Activated T-helper 9 cell treated with anti-CD3 and anti-CD28 coated beads, Interleukin-2, amount 50 U/mL, for 16 hours (primary cell): Measurements from ENCODE around the gene HCK.
"Not testable (repeated sequence)": the region's sequence is repeated elsewhere in the genome, so short reads cannot be mapped to it uniquely, and the experiment has no call there.

Experiments used
- DNase-seq: peaks from one replicate; pipeline ENCODE4 v3.0.0-alpha.2; 2020; ENCODE audit warnings: low read depth

Gene HCK

DNA sequence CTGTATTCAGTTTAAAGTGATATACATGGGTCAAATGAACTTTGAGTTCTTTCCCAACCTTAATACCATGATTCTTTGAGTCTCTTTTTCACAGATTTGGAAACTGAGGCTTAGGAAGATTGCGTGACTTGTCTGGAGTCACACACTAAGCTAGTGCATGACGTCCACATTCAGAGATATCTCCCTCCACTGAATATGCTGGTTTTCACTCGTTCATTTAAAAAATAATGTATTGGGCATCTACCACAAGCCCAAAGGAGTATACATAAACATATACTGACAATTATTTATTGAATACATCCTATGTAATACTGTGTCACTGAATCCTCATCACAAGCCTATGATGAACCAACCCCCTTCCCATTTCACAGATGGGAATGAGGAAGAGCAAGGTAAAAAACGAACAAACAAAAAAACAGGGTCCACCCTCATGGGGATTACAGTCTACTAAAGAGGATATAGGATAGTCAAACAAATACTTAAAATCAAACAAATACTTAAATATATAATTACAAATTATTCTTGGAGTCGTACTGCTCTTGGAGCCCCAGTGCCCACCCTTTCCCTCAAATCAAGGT, 56.9 kb downstream of the HCK start:
- no peak for DNase-seq

DNA sequence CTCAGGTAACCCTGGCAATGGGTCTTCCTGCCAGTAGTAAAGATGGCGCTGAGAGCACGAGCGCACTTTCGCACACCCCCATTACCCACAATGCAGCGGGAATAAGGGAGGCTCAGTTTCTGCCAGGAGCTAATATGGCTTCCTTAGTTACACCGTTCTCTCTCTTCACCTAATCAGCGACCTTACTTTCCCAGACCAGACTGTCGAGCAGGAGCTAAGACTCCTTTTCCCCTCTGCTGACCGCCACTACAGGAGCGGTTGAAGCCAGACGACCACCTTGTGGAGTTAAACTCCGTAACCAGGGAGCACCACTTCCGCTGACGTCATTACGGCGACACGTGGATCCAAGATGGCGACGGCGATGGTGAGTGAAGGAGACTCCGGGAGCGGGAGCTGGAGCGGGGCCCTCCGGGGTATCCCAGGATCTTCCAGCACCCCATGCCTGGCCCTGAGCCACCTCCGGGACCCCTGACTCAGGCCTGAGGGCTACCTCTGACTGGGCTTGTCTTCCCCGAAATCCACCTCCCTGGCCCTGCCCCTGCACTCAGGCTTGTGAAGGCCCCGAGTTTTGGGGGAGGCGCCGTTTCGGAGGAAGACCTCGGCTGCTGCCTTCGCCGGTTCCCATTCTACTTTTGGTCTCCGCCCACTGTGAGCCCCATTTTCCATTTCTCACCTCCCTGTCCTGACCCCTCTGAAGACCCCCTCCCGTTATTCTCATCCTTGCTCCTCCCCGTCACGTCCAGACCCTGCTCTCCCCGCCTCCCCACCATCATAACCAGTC, 57.5 kb downstream of the HCK start, which contains the start of gene TM9SF4:
Gene TM9SF4, plus strand, starts transcription at position 323 of the 781 bp plus-strand sequence. Its CDS starts 27 bp downstream, at position 350.
- peak; percentile 78 for DNase-seq

DNA sequence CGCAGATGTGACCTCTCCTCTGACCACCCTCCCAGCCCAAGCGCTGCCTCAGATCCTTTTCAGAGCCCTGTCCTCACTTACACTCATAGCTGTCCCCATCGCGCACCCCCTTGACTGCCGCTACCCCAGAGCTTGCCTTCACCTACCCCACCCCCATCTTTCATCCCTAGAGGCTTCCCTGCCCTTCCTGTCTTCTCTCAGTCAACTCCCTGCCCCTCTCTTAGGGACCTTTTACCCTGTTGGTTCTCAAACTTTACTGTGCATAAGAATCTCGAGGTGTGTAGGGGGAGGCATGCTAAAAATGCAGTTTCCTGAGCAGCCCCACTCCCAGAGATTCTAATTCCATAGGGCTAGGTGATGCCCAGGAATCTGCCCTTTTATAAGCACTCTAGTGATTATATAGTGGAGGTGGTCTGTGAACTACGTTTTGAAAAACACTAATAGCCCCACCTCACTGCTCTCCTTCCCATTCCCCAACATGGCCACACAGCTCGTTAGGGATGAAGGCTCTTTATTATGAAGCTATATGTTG, 58.2 kb downstream of the HCK start:
- no peak for DNase-seq

DNA sequence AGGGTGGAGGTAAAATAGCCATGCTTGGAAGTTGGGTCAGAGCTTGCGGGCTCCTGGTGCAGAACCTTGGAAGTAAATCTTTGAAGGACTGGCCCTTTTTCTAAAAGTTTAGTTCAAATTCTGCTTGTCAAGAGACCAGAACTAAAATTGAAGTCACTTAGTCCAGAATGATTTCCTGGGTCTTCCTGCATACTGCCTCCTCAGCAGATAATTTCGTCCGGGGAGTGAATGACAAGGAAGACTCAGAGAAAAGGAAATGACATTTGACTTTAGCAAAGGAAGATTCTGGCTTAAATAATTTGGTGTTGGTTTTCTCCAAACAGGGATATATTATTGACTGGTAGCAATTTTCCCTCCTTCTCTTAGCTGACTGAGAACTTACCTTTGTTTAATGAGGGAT, 58.7 kb downstream of the HCK start:
- DNase-seq = no peak

DNA sequence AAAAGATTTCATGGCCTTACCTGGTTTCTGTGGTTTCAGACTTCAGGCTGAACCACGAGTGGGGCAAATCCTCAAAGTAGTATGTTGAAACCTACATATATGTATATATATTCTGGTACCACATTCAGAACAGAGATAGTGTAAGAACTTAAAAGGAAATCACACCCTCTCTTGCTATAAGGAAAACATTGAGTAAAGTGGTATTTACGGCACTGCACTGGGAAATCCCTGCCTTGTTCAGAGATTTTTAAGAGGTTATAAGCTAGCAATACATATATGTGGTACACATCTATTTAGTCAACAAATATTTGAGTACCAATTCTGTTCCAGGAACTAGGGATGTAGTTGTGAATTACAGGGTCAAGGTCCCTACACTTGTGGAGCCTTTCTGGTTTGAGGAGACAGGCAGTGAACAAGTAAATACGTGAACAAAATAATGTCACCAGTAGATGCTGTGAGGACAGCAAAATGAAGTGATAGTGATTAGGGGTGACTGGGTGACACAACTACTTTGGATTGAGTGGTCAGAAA, 59.2 kb downstream of the HCK start:
- DNase-seq = no peak

DNA sequence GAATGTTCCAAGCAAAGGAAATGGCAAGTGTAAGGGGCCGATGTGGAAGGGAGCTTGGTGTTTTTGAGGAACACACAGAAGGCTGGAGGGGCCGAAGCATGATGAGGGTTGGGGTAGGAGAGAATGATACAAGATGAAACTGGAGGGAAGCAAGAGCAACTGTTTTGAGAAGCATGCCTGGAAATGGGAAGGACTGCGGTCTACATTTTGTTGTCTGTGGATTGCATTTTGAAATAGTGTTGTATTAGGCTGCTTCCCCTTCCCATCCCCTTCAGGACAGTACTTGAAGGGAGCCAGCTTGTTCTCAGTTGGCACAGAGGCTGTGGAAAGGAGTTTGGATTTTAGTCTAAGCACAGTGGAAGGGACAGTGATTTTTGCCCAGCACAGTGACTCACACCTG, 59.7 kb downstream of the HCK start:
- no peak for DNase-seq

DNA sequence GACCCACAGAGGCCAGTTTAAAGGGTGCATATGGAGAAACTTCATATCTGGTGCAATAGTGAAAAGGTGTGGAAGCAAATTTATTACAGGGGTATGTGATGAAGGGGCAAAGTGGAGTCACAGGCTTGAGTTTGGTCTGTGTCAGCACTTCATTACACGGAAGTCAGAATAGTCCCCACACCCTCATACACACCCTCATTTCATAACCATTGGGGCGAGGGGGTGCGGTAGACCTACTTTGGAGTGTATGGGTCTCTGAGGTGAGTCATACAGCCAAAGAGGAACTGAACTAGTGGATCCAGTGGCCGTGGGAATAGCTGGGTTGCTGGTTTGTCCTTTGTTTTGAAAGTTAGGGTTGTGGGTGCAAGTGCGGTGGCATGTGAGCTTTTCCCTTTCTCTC, 60.8 kb downstream of the HCK start:
- DNase-seq = no peak

DNA sequence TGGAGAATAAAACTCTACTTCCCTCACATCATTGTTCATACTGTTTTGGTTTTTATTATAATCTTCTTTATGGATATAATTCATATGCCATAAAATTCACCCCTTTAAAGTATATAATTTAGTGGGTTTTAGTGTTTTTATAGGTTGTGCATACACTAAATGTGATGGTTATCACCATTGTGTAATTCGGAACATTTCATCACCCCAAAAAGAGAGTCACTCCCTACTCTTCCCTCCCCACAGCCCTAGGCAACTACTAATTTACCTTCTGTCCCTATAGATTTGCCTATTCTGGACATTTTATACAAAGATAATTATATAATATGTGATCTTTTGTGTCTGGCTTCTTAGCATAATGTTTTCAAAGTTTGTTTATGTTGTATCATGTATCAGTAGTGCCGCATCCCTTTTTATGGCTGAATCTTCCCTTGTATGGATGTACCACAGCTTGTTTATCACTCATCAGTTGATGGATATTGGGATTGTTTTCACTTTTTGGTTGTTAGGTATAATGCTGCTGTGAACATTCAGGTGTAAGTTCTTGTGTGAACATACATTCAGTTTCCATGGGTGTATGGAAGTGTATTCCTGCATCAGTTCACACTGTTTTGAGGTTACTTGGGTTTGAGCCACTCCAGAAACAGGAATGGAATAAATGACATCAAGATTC, 61.7 kb downstream of the HCK start:
- no peak for DNase-seq

DNA sequence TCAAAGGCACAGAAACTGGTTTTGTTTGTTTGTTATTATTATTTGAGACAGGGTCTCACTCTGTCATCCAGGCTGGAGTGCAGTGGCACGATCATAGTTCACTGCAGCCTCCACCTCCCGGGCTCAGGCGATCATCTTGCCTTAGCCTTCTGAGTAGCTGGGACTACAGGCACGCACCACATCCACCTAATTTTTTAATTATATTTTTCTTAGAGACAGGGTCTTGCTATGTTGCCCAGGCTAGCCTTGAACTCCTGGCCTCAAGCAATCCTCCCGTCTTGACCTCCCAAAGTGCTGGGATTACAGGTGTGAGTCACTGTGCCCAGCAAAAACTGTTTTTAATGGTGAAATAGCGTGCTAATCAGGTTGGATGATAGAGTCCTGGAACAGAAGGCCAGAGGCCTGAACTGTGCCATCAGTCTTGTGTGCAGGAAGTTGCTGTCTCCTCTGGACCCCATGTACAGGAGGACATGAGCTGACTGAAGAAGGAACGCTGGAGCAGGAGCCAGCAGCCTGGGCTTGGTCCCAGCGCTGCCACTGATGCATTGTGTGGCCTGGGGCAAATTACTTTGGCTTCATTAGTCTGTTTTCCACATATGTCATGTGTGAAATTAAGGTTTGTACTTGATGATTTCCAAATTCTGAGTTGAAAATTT, 62.4 kb downstream of the HCK start:
- DNase-seq = no peak

DNA sequence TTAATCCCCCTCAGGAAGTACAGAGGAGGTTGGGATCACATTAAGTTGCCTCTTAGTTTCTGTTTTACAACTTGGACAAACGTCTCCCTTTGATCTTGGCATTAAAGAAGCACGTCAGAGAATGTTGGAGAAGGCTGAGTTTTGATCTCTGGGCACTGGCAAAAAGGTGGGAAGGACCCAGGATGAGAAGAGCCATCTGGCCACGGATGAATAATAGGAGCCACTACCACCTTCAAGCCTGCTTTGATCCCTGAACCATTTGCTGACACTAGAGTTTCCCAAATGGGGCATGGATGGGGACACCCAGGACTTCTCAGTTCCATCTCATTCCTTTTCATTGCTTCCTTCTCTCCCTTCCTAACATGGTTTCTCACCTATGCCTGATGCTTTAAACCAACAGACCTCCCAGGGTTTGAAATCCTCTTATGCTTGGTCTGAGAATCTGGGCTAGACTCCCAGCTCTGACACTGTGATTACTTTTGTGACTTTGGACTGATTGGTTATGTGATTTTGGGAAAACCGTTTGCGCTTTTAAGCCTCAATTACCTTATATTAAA, 63.2 kb downstream of the HCK start:
- DNase-seq = no peak

DNA sequence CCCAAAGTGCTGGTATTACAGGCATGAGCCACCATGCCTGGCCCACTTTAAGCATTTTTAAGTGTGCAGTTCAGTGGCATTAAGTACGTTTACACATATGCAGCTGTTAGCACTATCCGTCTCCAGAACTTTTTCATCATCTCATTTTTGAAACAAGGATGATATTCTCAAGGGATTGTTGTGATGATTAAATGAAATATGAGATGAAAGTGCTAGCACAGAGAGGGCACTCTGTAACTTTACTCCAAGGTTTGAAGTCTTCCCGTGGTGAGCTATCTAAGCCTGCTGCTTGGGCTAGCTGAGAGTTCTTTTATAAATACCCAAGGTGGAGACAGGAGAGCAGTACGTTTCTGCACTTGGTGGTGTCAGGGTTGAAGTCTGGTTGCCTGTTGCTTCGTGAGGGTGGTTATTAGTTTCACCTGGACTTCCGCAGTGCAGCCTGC, 64.1 kb downstream of the HCK start:
- no peak for DNase-seq

DNA sequence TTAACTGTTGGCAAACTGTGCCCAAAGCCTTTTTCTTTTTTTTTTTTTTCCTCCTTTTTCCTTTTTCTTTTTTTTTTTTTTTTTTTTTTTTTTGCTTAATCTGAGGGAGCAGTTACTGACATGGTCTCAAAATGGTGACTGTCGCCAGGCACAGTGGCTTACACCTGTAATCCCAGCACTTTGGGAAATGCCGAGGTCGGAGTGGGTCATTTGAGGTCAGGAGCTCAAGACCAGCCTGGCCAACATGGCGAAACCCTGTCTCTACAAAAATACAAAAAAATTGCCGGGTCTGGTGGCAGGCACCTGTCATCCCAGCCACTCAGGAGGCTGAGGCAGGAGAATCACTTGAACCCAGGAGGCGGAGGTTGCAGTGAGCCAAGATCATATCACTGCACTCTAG, 64.8 kb downstream of the HCK start:
- not testable (repeated sequence) for DNase-seq

DNA sequence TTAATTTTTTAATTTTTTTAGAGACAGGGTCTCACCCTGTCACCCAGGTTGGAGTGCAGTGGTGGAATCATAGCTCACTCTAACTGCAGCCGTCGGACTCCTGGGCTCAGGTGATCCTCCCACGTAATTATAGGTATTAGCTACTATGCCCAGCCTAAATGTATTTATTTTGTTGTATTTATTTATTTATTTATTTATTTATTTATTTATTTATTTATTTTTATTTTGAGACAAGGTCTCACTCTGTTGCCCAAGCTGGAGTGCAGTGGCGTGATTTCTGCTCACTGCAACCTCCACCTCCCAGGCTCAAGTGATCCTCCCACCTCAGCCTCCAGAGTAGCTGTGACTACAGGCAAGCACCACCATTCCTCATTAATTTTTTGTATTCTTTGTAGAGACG, 66.4 kb downstream of the HCK start:
- DNase-seq = not testable (repeated sequence)

DNA sequence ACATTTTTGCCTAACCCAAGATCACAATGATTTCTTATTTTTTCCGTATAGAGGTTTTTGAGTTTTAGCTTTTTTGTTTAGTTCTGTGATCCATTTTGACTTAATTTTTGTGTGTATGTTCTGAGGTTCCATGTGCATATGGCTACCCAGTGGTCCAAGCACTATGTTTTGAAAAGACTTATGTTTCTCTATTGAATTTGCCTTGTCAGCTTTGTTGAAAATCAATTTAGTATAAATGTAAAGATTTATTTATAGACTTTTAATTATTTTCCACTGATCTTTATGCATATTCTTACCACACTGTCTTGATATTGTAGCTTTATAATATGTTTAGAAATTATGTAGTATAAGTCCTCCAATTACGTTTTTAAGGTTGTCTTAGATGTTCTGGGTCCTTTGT, 67.7 kb downstream of the HCK start:
- no peak for DNase-seq

DNA sequence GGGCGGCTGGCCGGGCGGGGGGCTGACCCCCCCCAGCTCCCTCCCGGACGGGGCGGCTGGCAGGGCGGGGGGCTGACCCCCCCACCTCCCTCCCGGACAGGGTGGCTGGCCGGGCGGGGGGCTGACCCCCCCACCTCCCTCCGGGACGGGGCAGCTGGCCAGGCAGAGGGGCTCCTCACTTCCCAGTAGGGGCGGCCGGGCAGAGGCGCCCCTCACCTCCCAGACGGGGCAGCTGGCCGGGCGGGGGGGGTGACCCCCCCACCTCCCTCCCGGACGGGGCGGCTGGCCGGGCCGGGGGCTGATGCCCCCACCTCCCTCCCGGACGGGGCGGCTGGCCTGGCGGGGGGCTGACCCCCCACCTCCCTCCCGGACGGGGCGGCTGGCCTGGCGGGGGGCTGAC, 69.9 kb downstream of the HCK start:
- not testable (repeated sequence) for DNase-seq

DNA sequence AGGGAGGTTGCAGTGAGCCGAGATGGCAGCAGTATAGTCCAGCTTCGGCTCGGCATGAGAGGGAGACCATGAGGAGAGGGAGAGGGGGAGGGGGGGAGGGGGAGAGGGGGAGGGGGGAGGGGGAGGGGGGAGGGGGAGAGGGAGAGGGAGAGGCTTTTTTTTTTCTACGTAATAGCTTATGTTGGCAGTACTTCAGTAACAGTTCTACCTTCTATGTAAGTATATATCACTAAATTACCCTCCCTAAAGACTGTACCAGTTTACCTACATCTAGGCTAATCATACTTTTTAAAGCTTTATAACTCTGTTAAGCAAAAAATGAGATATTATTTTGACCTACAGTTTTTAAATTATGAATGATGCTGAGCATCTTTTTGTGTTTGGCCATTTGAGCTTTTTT, 71.0 kb downstream of the HCK start:
- DNase-seq = no peak

DNA sequence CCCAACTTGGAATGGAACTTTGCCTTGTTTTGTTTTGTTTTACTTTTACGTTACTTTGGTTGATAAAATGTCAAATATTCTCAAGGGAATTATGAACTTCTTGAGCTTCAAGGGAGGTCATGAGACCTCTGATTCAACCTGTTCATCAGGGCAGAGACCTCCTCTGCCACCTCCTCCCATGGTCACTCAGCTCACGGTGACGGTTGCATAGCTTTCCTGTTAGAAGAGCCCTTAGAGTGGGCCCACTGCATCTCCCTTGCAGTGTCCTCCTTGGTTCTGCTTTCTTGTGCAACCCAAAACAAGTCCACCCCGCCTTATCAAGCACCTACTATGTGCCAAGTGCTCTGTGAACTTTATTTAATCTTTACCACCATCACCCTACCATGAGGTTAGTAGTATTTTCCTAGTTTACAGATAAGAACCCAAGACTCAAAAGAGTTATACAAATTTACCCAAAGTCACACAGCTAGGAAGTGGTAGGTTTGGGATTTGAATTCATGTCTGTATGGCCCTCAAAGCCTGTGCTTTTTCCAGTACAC, 72.9 kb downstream of the HCK start:
- no peak for DNase-seq

DNA sequence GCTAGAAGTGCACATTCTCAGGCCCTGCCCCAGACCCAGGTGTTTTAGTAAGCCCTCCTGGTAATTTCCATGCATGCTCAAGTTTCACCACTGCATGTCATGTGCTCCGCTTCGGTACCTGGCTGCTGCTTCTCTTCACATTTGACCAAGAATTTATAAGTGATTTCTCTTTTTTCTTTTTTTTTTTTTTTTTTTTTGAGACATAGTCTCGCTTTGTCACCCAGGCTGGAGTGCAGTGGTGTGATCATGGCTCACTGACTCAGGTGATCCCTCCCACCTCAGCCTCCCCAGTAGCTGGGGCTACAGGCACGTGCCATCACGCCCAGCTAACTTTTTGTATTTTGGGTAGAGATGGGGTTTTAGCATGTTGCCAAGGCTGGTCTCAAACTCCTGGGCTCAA, 73.5 kb downstream of the HCK start:
- no peak for DNase-seq

DNA sequence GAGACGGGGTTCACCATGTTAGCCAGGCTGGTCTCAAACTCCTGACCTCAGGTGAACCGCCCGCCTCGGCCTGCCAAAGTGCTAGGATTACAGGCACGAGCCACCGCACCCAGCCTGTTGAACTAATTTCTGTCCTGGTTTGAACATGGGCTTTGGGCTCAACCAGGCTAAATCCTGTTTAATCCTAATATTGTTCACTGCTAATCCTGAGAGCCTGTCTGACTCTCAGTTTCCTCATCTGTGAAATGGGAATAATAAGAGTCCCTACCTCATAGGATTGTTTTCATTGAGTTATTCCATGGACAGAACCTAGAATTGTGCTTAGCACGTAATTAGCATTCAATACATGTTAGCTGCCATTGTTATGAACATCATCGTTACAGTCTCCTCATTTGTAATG, 74.9 kb downstream of the HCK start:
- no peak for DNase-seq

DNA sequence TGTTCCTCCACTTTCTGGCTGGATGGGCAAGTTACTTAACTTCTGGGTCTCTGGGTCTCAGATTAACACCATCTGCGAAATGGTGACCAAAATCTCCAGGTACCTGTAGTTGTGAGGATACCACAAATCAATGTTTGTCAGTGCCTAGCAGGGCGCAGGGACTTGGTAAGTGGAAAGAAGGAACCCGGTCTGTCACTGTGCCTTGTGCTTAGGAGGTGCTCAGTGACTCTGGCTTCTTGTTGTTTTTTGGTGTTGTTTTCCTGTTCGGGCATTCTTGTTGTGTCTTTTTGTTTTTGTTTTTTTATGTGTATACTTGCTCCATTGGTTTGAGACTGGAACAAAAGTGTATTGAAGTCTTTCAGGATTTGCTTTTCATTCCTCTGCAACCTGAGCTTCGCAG, 75.3 kb downstream of the HCK start:
- no peak for DNase-seq

DNA sequence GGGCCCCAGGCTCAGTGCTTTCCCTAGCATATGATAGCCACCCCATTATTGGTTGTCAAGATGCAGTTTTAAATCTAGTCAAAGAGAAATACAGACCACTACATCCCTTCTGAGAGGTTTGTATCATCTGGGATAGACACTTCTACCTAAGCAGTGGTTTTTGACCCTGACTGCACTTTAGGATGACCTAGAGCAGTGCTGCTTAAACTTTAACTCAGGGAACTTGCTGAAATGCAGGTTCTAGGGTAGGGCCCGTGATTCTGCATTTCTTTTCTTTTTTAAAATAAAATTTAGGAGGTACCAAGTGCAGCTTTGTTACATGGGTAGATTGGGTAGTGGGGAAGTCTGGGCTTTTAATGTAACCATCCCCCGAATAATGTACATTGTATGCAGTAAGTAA, 76.1 kb downstream of the HCK start:
- DNase-seq = no peak

DNA sequence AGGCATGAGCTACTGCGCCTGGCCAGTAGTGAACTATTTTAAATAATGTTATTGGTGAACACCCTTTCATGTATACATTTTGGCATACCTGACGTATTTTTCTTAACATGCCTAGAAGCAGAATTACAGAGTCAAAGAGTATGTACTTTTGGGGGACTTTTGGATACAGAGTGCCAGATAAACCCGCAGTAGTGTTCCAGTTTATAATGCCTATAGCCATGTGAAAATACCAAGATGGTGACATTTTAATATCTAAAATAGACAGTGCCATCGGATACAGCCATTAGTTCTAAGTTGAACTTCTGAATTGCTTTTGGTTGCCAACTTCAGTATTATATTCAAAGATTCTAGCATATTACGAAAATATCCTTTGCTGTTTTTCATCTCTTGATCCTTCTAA, 77.8 kb downstream of the HCK start:
- DNase-seq = no peak
